ENCODE data around the gene SPDYC.

DNA sequence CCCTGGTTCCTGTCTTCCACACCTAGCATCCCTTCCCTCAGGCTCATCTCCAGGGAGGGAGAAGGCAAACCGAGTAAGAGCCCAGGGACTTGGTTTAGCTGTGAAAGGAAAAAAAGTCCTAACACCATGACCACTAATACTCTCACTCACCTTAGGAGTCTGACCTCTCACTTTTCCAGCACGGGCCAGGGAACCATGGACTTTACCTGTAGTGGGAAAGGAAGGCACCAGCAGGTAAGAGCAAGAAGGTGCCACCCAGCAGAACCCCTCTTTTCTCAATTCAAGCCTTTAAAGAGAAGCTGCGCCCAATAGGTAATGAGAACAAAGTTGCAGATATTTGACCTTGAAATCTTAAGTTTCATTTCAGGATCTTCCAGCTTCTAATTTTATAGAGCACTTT lies 49.2 kb upstream of the SPDYC start:
- no peak for TF ChIP-seq POLR2A (IDR thresholded peaks at IDR 0.05)
- no peak for TF ChIP-seq POLR2AphosphoS5 (IDR thresholded peaks at IDR 0.05)
- TF ChIP-seq, protein P1, sequence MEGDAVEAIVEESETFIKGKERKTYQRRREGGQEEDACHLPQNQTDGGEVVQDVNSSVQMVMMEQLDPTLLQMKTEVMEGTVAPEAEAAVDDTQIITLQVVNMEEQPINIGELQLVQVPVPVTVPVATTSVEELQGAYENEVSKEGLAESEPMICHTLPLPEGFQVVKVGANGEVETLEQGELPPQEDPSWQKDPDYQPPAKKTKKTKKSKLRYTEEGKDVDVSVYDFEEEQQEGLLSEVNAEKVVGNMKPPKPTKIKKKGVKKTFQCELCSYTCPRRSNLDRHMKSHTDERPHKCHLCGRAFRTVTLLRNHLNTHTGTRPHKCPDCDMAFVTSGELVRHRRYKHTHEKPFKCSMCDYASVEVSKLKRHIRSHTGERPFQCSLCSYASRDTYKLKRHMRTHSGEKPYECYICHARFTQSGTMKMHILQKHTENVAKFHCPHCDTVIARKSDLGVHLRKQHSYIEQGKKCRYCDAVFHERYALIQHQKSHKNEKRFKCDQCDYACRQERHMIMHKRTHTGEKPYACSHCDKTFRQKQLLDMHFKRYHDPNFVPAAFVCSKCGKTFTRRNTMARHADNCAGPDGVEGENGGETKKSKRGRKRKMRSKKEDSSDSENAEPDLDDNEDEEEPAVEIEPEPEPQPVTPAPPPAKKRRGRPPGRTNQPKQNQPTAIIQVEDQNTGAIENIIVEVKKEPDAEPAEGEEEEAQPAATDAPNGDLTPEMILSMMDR (IDR thresholded peaks at IDR 0.05), result no peak

Data from breast epithelium (tissue), 3 donors.